Measurements from ENCODE around the gene GNA12.

The GNA12 gene

DNA sequence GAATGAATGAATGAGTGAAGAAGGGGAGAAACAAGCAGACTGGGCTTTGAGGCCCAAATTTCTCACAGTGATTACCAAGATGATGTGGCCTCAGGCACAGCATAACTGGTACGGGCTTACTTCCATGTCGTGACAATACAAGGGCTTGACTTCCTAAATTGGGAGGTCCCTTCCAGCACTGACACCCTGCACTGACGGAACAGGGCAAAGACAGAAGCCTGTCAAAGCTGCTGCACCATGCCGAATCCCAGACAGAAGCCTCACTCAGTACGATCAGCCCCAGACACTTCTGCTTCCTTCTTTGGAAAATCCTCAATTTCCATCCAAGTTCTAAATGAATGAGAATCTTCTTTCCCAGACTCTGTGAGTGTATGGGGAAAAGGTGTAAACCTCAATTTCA is 51.9 kb downstream of the GNA12 start:
- H3K4me2 ChIP-seq (ENCODE audit: low read depth, low read length): no peak overlapping the region
- H3K27ac ChIP-seq (ENCODE audit: low read length): no peak overlapping the region
- H3K9ac ChIP-seq (ENCODE audit: low read length): no peak overlapping the region
- H4K20me1 ChIP-seq (ENCODE audit: insufficient read depth, low read length): no peaks in the 10 kb centered on the region
- H3K27me3 ChIP-seq (replicated peaks; ENCODE audit: insufficient read depth, low read length): no peaks in the 10 kb centered on the region
- no peak overlapping the region for H3K4me3 ChIP-seq (ENCODE audit: low read length)
- no peaks in the 10 kb centered on the region for H3K36me3 ChIP-seq (replicated peaks; ENCODE audit: insufficient read depth, low read length)
- TF ChIP-seq EZH2phosphoT487 (IDR thresholded peaks at IDR 0.05; ENCODE audit: low read length): no peak
- TF ChIP-seq EZH2 (optimal IDR thresholded peaks at IDR 0.05; ENCODE audit: low read depth, low read length): no peak
- TF ChIP-seq, protein P1, sequence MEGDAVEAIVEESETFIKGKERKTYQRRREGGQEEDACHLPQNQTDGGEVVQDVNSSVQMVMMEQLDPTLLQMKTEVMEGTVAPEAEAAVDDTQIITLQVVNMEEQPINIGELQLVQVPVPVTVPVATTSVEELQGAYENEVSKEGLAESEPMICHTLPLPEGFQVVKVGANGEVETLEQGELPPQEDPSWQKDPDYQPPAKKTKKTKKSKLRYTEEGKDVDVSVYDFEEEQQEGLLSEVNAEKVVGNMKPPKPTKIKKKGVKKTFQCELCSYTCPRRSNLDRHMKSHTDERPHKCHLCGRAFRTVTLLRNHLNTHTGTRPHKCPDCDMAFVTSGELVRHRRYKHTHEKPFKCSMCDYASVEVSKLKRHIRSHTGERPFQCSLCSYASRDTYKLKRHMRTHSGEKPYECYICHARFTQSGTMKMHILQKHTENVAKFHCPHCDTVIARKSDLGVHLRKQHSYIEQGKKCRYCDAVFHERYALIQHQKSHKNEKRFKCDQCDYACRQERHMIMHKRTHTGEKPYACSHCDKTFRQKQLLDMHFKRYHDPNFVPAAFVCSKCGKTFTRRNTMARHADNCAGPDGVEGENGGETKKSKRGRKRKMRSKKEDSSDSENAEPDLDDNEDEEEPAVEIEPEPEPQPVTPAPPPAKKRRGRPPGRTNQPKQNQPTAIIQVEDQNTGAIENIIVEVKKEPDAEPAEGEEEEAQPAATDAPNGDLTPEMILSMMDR (IDR thresholded peaks at IDR 0.05; ENCODE audit: low read length): no peak
- H3K4me1 ChIP-seq (ENCODE audit: low read length): no peaks in the 10 kb centered on the region
- no peak for DNase-seq
- H2AFZ ChIP-seq (ENCODE audit: low read length): no peak overlapping the region
- peaks cover 4% of the 10 kb centered on the region; the same call in 1 of the 2 replicates for H3K79me2 ChIP-seq (ENCODE audit: low read length)
- H3K9me2 ChIP-seq (replicated peaks; ENCODE audit: insufficient read depth, low read length): no peaks in the 10 kb centered on the region
- no peaks in the 10 kb centered on the region for H3F3A ChIP-seq (ENCODE audit: insufficient read depth, low read length)
- H3K9me3 ChIP-seq (replicated peaks; ENCODE audit: insufficient read depth, low read length): no peaks in the 10 kb centered on the region

DNA sequence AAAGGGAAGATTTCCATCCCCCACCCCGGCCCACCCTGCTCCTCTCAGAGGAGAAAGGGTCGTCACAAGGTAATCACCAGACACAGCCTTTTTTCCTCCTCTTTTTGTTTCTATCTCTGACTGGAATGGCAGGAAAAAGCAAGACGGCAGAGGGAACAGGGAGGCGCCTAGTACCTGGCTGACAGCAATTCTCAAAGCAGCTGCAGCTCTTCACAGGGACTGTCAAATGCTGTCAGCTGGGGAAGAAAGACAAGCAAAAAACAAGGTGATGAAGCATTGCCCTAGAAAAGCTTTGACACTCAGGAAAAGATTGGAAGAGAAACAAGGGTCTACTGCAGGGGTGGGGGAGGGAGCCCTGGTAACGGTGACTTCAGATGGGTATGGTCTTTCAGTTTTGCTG is 52.7 kb downstream of the GNA12 start:
- Histone ChIP-seq H3K36me3 (replicated peaks; ENCODE audit: insufficient read depth, low read length) (no peaks in the 10 kb centered on the region), H3F3A (ENCODE audit: insufficient read depth, low read length) (no peaks in the 10 kb centered on the region), H3K9me3 (replicated peaks; ENCODE audit: insufficient read depth, low read length) (no peaks in the 10 kb centered on the region), H4K20me1 (ENCODE audit: insufficient read depth, low read length) (no peaks in the 10 kb centered on the region), H3K9me2 (replicated peaks; ENCODE audit: insufficient read depth, low read length) (no peaks in the 10 kb centered on the region), H2AFZ (ENCODE audit: low read length) (no peak overlapping the region), H3K4me2 (ENCODE audit: low read depth, low read length) (no peak overlapping the region), H3K27me3 (replicated peaks; ENCODE audit: insufficient read depth, low read length) (no peaks in the 10 kb centered on the region), H3K4me3 (ENCODE audit: low read length) (no peak overlapping the region), H3K79me2 (ENCODE audit: low read length) (no peaks in the 10 kb centered on the region), H3K9ac (ENCODE audit: low read length) (no peak overlapping the region), H3K4me1 (ENCODE audit: low read length) (no peaks in the 10 kb centered on the region), H3K27ac (ENCODE audit: low read length) (no peak overlapping the region)
- DNase-seq: no peak
- TF ChIP-seq EZH2 (optimal IDR thresholded peaks at IDR 0.05; ENCODE audit: low read depth, low read length) (no peak), EZH2phosphoT487 (IDR thresholded peaks at IDR 0.05; ENCODE audit: low read length) (no peak)
- TF ChIP-seq, protein P1 (IDR thresholded peaks at IDR 0.05; ENCODE audit: low read length): no peak

DNA sequence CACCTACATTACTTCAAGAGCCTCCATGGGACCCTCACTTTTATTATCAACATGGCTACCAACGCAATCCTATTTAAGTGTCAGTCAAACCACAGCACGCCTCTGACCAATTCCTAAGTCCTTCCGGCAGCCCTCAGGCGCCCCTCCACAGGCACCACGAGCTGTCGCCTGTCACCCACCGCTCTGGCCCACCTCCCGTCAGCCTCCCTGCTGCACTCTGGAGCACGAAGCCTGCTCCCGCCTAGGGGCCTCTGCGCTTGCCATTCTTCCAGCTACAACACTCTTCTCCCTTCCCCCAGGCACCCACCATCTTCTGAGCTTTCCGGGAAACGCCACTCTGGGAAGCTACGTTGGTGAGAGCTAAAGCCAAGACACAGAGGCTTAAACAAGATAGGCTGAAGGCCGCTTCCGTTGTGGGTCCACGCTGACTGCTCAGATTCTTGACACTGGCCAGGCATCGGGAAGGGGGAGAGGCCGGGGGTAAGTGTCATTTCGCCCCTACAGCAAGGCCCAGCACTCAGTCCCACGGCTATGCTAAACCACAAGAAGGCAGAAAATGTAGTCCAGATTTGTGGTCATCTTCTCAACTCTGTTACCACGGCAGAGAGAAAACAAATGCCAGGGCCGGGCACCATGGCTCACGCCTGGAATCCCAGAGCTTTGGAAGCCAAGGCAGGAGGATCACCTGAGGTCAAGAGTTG is 56.7 kb downstream of the GNA12 start:
- TF ChIP-seq, protein P1 (IDR thresholded peaks at IDR 0.05; ENCODE audit: low read length): no peak
- no peak for TF ChIP-seq EZH2phosphoT487 (IDR thresholded peaks at IDR 0.05; ENCODE audit: low read length)
- TF ChIP-seq EZH2 (optimal IDR thresholded peaks at IDR 0.05; ENCODE audit: low read depth, low read length): no peak
- H3K4me1 ChIP-seq (ENCODE audit: low read length): no peaks in the 10 kb centered on the region
- H3K9ac ChIP-seq (ENCODE audit: low read length): no peak overlapping the region
- H3K4me2 ChIP-seq (ENCODE audit: low read depth, low read length): no peak overlapping the region
- H3K27me3 ChIP-seq (replicated peaks; ENCODE audit: insufficient read depth, low read length): no peaks in the 10 kb centered on the region
- H3K27ac ChIP-seq (ENCODE audit: low read length): no peak overlapping the region
- H3K79me2 ChIP-seq (ENCODE audit: low read length): no peaks in the 10 kb centered on the region
- H3K9me2 ChIP-seq (replicated peaks; ENCODE audit: insufficient read depth, low read length): no peaks in the 10 kb centered on the region
- no peak overlapping the region for H2AFZ ChIP-seq (ENCODE audit: low read length)
- H4K20me1 ChIP-seq (ENCODE audit: insufficient read depth, low read length): no peaks in the 10 kb centered on the region
- no peak for DNase-seq
- H3F3A ChIP-seq (ENCODE audit: insufficient read depth, low read length): no peaks in the 10 kb centered on the region
- no peak overlapping the region for H3K4me3 ChIP-seq (ENCODE audit: low read length)
- no peaks in the 10 kb centered on the region for H3K9me3 ChIP-seq (replicated peaks; ENCODE audit: insufficient read depth, low read length)
- H3K36me3 ChIP-seq (replicated peaks; ENCODE audit: insufficient read depth, low read length): no peaks in the 10 kb centered on the region

All from MM.1S (cell line).